ENCODE measurements around the gene PDE7B. TPM values are rescaled to one million over a fixed set of nuclear protein-coding genes. Genes with fewer than 3 reads are reported as not detected.

PDE7B gene
- total and polyA plus RNA-seq, 2 experiments from 2014 or later: 3.1 to 6.8 TPM

- Histone ChIP-seq H3K4me2 (ENCODE audit: unreplicated experiment) (no peak overlapping the region), H3K9me3 (ENCODE audit: low read depth) (no peaks in the 10 kb centered on the region), H3K9ac (no peak overlapping the region), H3K9me2 (ENCODE audit: insufficient read depth) (no peaks in the 10 kb centered on the region), H3K27me3 (replicated peaks; ENCODE audit: insufficient read depth) (no peaks in the 10 kb centered on the region), H3F3A (ENCODE audit: insufficient read depth) (no peaks in the 10 kb centered on the region), H4K20me1 (ENCODE audit: insufficient read depth) (no peaks in the 10 kb centered on the region), H3K36me3 (ENCODE audit: low read depth) (no peaks in the 10 kb centered on the region), H3K27ac (no peak overlapping the region), H3K4me1 (ENCODE audit: insufficient read depth) (no peaks in the 10 kb centered on the region), H3K79me2 (ENCODE audit: insufficient read depth) (no peaks in the 10 kb centered on the region), H3K4me3 (no peak overlapping the region), H2AFZ (no peak overlapping the region)
- no peak for DNase-seq
- 82 to 86% methylated on average over 4 of the region's 4 CpGs for WGBS, 2 experiments (ENCODE audit: low coverage in 1 of 2, low lambda C conversion rate in 2 of 2, missing lambda C conversion rate in 2 of 2)
- in situ Hi-C loops (cut with MboI): no loop called here
- TF ChIP-seq EZH2 (IDR thresholded peaks at IDR 0.05; ENCODE audit: insufficient read depth, poor library complexity, severe bottlenecking): no peak
- no peak for TF ChIP-seq EZH2phosphoT487 (IDR thresholded peaks at IDR 0.05; ENCODE audit: insufficient read depth, low read depth)
Observed at GRCh38 chr6:136180704-136181511, 329.4 kb downstream of the PDE7B start.

GRCh38 chr6:136181512-136181833 is 330.0 kb downstream of the PDE7B start:
- no peaks in the 10 kb centered on the region for H3K9me2 ChIP-seq (ENCODE audit: insufficient read depth)
- no peak overlapping the region for H3K4me2 ChIP-seq (ENCODE audit: unreplicated experiment)
- no peak overlapping the region for H2AFZ ChIP-seq
- no peaks in the 10 kb centered on the region for H3F3A ChIP-seq (ENCODE audit: insufficient read depth)
- no peaks in the 10 kb centered on the region for H4K20me1 ChIP-seq (ENCODE audit: insufficient read depth)
- H3K27ac ChIP-seq: no peak overlapping the region
- H3K4me3 ChIP-seq: no peak overlapping the region
- TF ChIP-seq EZH2 (IDR thresholded peaks at IDR 0.05; ENCODE audit: insufficient read depth, poor library complexity, severe bottlenecking) (no peak), EZH2phosphoT487 (IDR thresholded peaks at IDR 0.05; ENCODE audit: insufficient read depth, low read depth) (no peak)
- H3K9ac ChIP-seq: no peak overlapping the region
- H3K9me3 ChIP-seq (ENCODE audit: low read depth): no peaks in the 10 kb centered on the region
- in situ Hi-C loops (cut with MboI): no loop called here
- DNase-seq: no peak
- no peaks in the 10 kb centered on the region for H3K79me2 ChIP-seq (ENCODE audit: insufficient read depth)
- no peaks in the 10 kb centered on the region for H3K27me3 ChIP-seq (replicated peaks; ENCODE audit: insufficient read depth)
- no peaks in the 10 kb centered on the region for H3K4me1 ChIP-seq (ENCODE audit: insufficient read depth)
- H3K36me3 ChIP-seq (ENCODE audit: low read depth): no peaks in the 10 kb centered on the region
- 97% methylated on average over 1 of the region's 1 CpG for WGBS, 2 experiments (ENCODE audit: low coverage in 1 of 2, low lambda C conversion rate in 2 of 2, missing lambda C conversion rate in 2 of 2)

GRCh38 chr6:136181861-136182260 is 330.4 kb downstream of the PDE7B start:
- H3K36me3 ChIP-seq (ENCODE audit: low read depth): no peaks in the 10 kb centered on the region; the same call in 1 of the 2 replicates
- in situ Hi-C loops (cut with MboI): no loop called here
- H4K20me1 ChIP-seq (ENCODE audit: insufficient read depth): no peaks in the 10 kb centered on the region
- H3K4me1 ChIP-seq (ENCODE audit: insufficient read depth): no peaks in the 10 kb centered on the region
- DNase-seq: no peak
- H3K79me2 ChIP-seq (ENCODE audit: insufficient read depth): no peaks in the 10 kb centered on the region
- H2AFZ ChIP-seq: no peak overlapping the region
- WGBS, 2 experiments (ENCODE audit: low coverage in 1 of 2, low lambda C conversion rate in 2 of 2, missing lambda C conversion rate in 2 of 2): 17 to 24% methylated on average over 1 of the region's 1 CpG
- no peaks in the 10 kb centered on the region for H3K27me3 ChIP-seq (replicated peaks; ENCODE audit: insufficient read depth)
- TF ChIP-seq EZH2phosphoT487 (IDR thresholded peaks at IDR 0.05; ENCODE audit: insufficient read depth, low read depth) (no peak), EZH2 (IDR thresholded peaks at IDR 0.05; ENCODE audit: insufficient read depth, poor library complexity, severe bottlenecking) (no peak)
- no peak overlapping the region for H3K27ac ChIP-seq
- H3K9me2 ChIP-seq (ENCODE audit: insufficient read depth): no peaks in the 10 kb centered on the region
- no peaks in the 10 kb centered on the region for H3F3A ChIP-seq (ENCODE audit: insufficient read depth)
- H3K9me3 ChIP-seq (ENCODE audit: low read depth): no peaks in the 10 kb centered on the region
- no peak overlapping the region for H3K9ac ChIP-seq
- H3K4me2 ChIP-seq (ENCODE audit: unreplicated experiment): no peak overlapping the region
- no peak overlapping the region for H3K4me3 ChIP-seq

GRCh38 chr6:136184738-136185137 is 333.2 kb downstream of the PDE7B start:
- H3K79me2 ChIP-seq (ENCODE audit: insufficient read depth): no peaks in the 10 kb centered on the region
- no peaks in the 10 kb centered on the region for H3K9me2 ChIP-seq (ENCODE audit: insufficient read depth)
- no peaks in the 10 kb centered on the region for H3K4me1 ChIP-seq (ENCODE audit: insufficient read depth)
- H2AFZ ChIP-seq: no peak overlapping the region
- TF ChIP-seq EZH2phosphoT487 (IDR thresholded peaks at IDR 0.05; ENCODE audit: insufficient read depth, low read depth) (no peak), EZH2 (IDR thresholded peaks at IDR 0.05; ENCODE audit: insufficient read depth, poor library complexity, severe bottlenecking) (no peak)
- H3K4me3 ChIP-seq: no peak overlapping the region
- no peaks in the 10 kb centered on the region for H4K20me1 ChIP-seq (ENCODE audit: insufficient read depth)
- DNase-seq: no peak
- in situ Hi-C loops (cut with MboI): no loop called here
- no peaks in the 10 kb centered on the region; the same call in 1 of the 2 replicates for H3K36me3 ChIP-seq (ENCODE audit: low read depth)
- no peak overlapping the region for H3K27ac ChIP-seq
- H3K27me3 ChIP-seq (replicated peaks; ENCODE audit: insufficient read depth): no peaks in the 10 kb centered on the region
- 67 to 73% methylated on average over 1 of the region's 1 CpG for WGBS, 2 experiments (ENCODE audit: low coverage in 1 of 2, low lambda C conversion rate in 2 of 2, missing lambda C conversion rate in 2 of 2)
- no peaks in the 10 kb centered on the region for H3K9me3 ChIP-seq (ENCODE audit: low read depth)
- H3K9ac ChIP-seq: no peak overlapping the region
- no peaks in the 10 kb centered on the region for H3F3A ChIP-seq (ENCODE audit: insufficient read depth)
- H3K4me2 ChIP-seq (ENCODE audit: unreplicated experiment): no peak overlapping the region
